HCT116 (cell line): Measurements from ENCODE around the gene TNIP1. TPM values are rescaled to one million over a fixed set of nuclear protein-coding genes. Genes with fewer than 3 reads are reported as not detected.

ENCODE experiments used
- ATAC-seq: fragments of 200-7000 bp; cut with Tn5 transposase; 2 replicates; pipeline ENCODE4 v1.9.1; 2020; ENCODE audit warnings: mild to moderate bottlenecking, moderate library complexity
- BruUV-seq: library from RNA; stranded (reverse); fragments of 400-500 nt; replicated peaks from 2 replicates; lab custom pipeline; 2021; lab: Mats Ljungman, UMichigan
- CTCF ChIA-PET: fragments of 300-600 bp; sonication (Branson Sonifier 250); formaldehyde crosslinking; loops from one replicate; lab custom pipeline; 2021; ENCODE audit warnings: antibody characterized with exemption; lab: Charles Lee
- POLR2A ChIA-PET: fragments of 300-600, 350-600 bp; sonication (Branson Sonifier 250); formaldehyde crosslinking; loops from one replicate; lab custom pipeline; 2021; ENCODE audit warnings: antibody characterized with exemption; lab: Charles Lee
- RAD21 ChIA-PET, 2 experiments: fragments of 300-600 bp; sonication (Branson Sonifier 250); formaldehyde crosslinking; loops; one replicate each; lab custom pipeline; 2023; ENCODE audit warnings: low total read pairs in 2 of 2; ENCODE audit not compliant: uncharacterized antibody in 2 of 2, unreplicated experiment in 2 of 2, low non-redundant PET in 1 of 2; lab: Charles Lee
- DNase-seq: peaks from one replicate; pipeline ENCODE4 v3.0.0-alpha.2; 2010; ENCODE audit warnings: low read depth, low spot score
- H2AFZ ChIP-seq: fragments of 200-600 bp; shearing (Covaris generic), sonication (generic); 2 replicates; pipeline ENCODE4 v1.6.1; 2017; ENCODE audit warnings: low read depth, mixed run types, mixed read lengths, antibody characterized with exemption, low read length; ENCODE audit not compliant: poor library complexity, severe bottlenecking
- H3K27ac ChIP-seq: 2 replicates; pipeline ENCODE4 v1.5.1; 2012; ENCODE audit warnings: low read depth, low read length
- H3K27me3 ChIP-seq: fragments of 200-600 bp; sonication (generic); 2 replicates; pipeline ENCODE4 v1.6.1; 2016; ENCODE audit warnings: mixed run types, low read length, mixed read lengths; ENCODE audit not compliant: insufficient read depth
- H3K36me3 ChIP-seq, 2 experiments: fragments of 200-500 bp in 1 of 2; fragments of 200-600 bp in 1 of 2; sonication (Bioruptor generic) in 1 of 2; sonication (generic) in 1 of 2; 2 replicates each; pipeline versions ENCODE4 v1.5.1 to v1.6.1; 2014 to 2016; ENCODE audit warnings: low read length in 2 of 2, inconsistent platforms in 1 of 2, mixed read lengths in 1 of 2, mixed run types in 1 of 2; ENCODE audit not compliant: insufficient read depth in 2 of 2, control insufficient read depth in 1 of 2
- H3K4me1 ChIP-seq, 2 experiments: fragments of 200-600 bp in 1 of 2; sonication (generic) in 1 of 2; 2 replicates each; pipeline versions ENCODE4 v1.5.1 to v1.6.1; 2012 to 2017; ENCODE audit warnings: low read length in 2 of 2, inconsistent platforms in 1 of 2, mild to moderate bottlenecking in 1 of 2, mixed read lengths in 1 of 2, mixed run types in 1 of 2, moderate library complexity in 1 of 2; ENCODE audit not compliant: insufficient read depth in 2 of 2, control insufficient read depth in 1 of 2
- H3K4me2 ChIP-seq: fragments of 200-600 bp; sonication (generic); 2 replicates; pipeline ENCODE4 v1.6.1; 2017; ENCODE audit warnings: mixed run types, low read length, mixed read lengths
- H3K4me3 ChIP-seq, 2 experiments: fragments of 200-600 bp in 1 of 2; sonication (generic) in 1 of 2; replicated peaks in 1 of 2; 2 replicates each; pipeline ENCODE4 v1.5.1; 2011 to 2016; ENCODE audit warnings: low read length in 2 of 2, control low read depth in 1 of 2, low read depth in 1 of 2, mild to moderate bottlenecking in 1 of 2, mixed read lengths in 1 of 2, mixed run types in 1 of 2
- H3K79me2 ChIP-seq: fragments of 200-600 bp; sonication (generic); 2 replicates; pipeline ENCODE4 v1.6.1; 2017; ENCODE audit warnings: mild to moderate bottlenecking, mixed run types, low read length, moderate library complexity, mixed read lengths; ENCODE audit not compliant: insufficient read depth
- H3K9ac ChIP-seq: fragments of 200-600 bp; sonication (generic); 2 replicates; pipeline ENCODE4 v1.6.1; 2016; ENCODE audit warnings: low read length, mixed read lengths
- H3K9me2 ChIP-seq: fragments of 200-600 bp; sonication (generic), shearing (Covaris generic); 2 replicates; pipeline ENCODE4 v1.6.1; 2017; ENCODE audit warnings: mixed run types, mild to moderate bottlenecking, moderate library complexity; ENCODE audit not compliant: insufficient read depth
- H3K9me3 ChIP-seq, 2 experiments: fragments of 200-500 bp in 1 of 2; fragments of 200-600 bp in 1 of 2; sonication (Bioruptor generic) in 1 of 2; sonication (generic) in 1 of 2; 2 replicates each; pipeline ENCODE4 v1.6.1; 2014 to 2017; ENCODE audit warnings: low read length in 2 of 2, mixed read lengths in 2 of 2, inconsistent platforms in 1 of 2, low read depth in 1 of 2, mild to moderate bottlenecking in 1 of 2, mixed run types in 1 of 2, moderate library complexity in 1 of 2; ENCODE audit not compliant: control insufficient read depth in 1 of 2, insufficient read depth in 1 of 2
- H4K20me1 ChIP-seq: fragments of 200-600 bp; sonication (generic), shearing (Covaris generic); 2 replicates; pipeline ENCODE4 v1.6.1; 2017; ENCODE audit warnings: mixed run types, mild to moderate bottlenecking, moderate library complexity; ENCODE audit not compliant: insufficient read depth
- CBX3 ChIP-seq: IDR thresholded peaks from 2 replicates; pipeline ENCODE4 v1.6.1; 2012; ENCODE audit warnings: low read depth
- CEBPB ChIP-seq: IDR thresholded peaks from 2 replicates; pipeline ENCODE4 v1.6.1; 2012; ENCODE audit warnings: low read depth
- CTCF ChIP-seq, 3 experiments: fragments of 200-600 bp in 1 of 3; sonication (generic) in 1 of 3; IDR thresholded peaks in 2 of 3; conservative IDR thresholded peaks in 1 of 3; 2 replicates each; pipeline ENCODE4 v1.5.1; 2012 to 2017; ENCODE audit warnings: low read depth in 2 of 3, low read length in 2 of 3, antibody characterized with exemption in 1 of 3, borderline replicate concordance in 1 of 3, control low read depth in 1 of 3, mild to moderate bottlenecking in 1 of 3, mixed read lengths in 1 of 3, mixed run types in 1 of 3, moderate library complexity in 1 of 3; ENCODE audit not compliant: insufficient read depth in 1 of 3
- EGR1 ChIP-seq: IDR thresholded peaks from 2 replicates; pipeline ENCODE4 v1.6.1; 2012; ENCODE audit warnings: low read depth
- ELF1 ChIP-seq: IDR thresholded peaks from 2 replicates; pipeline ENCODE4 v1.6.1; 2012; ENCODE audit warnings: low read depth, borderline replicate concordance
- EZH2 ChIP-seq: fragments of 200-600 bp; sonication (generic); IDR thresholded peaks from 2 replicates; pipeline ENCODE4 v1.6.1; 2017; ENCODE audit warnings: antibody characterized with exemption, mixed run types
- EZH2phosphoT487 ChIP-seq: fragments of 200-600 bp; IDR thresholded peaks from 2 replicates; pipeline ENCODE4 v1.6.1; 2018; ENCODE audit warnings: antibody characterized with exemption, borderline replicate concordance
- FOSL1 ChIP-seq: IDR thresholded peaks from 2 replicates; pipeline ENCODE4 v1.6.1; 2012; ENCODE audit warnings: low read depth
- JUND ChIP-seq: IDR thresholded peaks from 2 replicates; pipeline ENCODE4 v1.6.1; 2012
- MAX ChIP-seq: IDR thresholded peaks from 2 replicates; pipeline ENCODE4 v1.6.1; 2012
- POLR2AphosphoS5 ChIP-seq: IDR thresholded peaks from 2 replicates; pipeline ENCODE4 v1.6.1; 2011; ENCODE audit warnings: mild to moderate bottlenecking, low read depth, low read length, moderate library complexity
- RAD21 ChIP-seq: IDR thresholded peaks from 2 replicates; pipeline ENCODE4 v1.6.1; 2012; ENCODE audit warnings: low read depth, mild to moderate bottlenecking
- REST ChIP-seq: IDR thresholded peaks from 2 replicates; pipeline ENCODE4 v1.6.1; 2012; ENCODE audit warnings: low read depth
- SP1 ChIP-seq: IDR thresholded peaks from 2 replicates; pipeline ENCODE4 v1.6.1; 2012; ENCODE audit warnings: low read depth
- SRF ChIP-seq: IDR thresholded peaks from 2 replicates; pipeline ENCODE4 v1.6.1; 2012; ENCODE audit warnings: low read depth
- TCF7L2 ChIP-seq: IDR thresholded peaks from 2 replicates; pipeline ENCODE4 v1.7.0; 2011; ENCODE audit warnings: borderline replicate concordance, inconsistent platforms; ENCODE audit not compliant: insufficient read depth, insufficient read length; ENCODE audit errors: extremely low read depth
- YY1 ChIP-seq: IDR thresholded peaks from 2 replicates; pipeline ENCODE4 v1.6.1; 2011; ENCODE audit warnings: low read length, low read depth, moderate library complexity, mild to moderate bottlenecking; ENCODE audit not compliant: insufficient replicate concordance; ENCODE audit errors: extremely low read depth
- ZBTB33 ChIP-seq: IDR thresholded peaks from 2 replicates; pipeline ENCODE4 v1.6.1; 2011; ENCODE audit warnings: mild to moderate bottlenecking, low read length, moderate library complexity; ENCODE audit not compliant: insufficient replicate concordance; ENCODE audit errors: extremely low read depth
- ZFX ChIP-seq: fragments of 450-650 bp; IDR thresholded peaks from 2 replicates; pipeline ENCODE4 v1.6.1; 2017
- ZNF274 ChIP-seq: fragments of 200-500 bp; sonication (Bioruptor generic); IDR thresholded peaks from 2 replicates; pipeline ENCODE4 v1.6.1; 2014; ENCODE audit warnings: mild to moderate bottlenecking, low read depth, low read length, inconsistent platforms
- intact Hi-C: fragments of 100-400 bp; cut with micrococcal nuclease; formaldehyde crosslinking; loops from 2 replicates; pipeline ENCODE4 v1.10.0; 2022
- total RNA-seq: library from RNA; stranded (reverse); gene quantifications from one replicate; pipeline ENCODE4 v1.2.1, GENCODE V29; 2021; ENCODE audit not compliant: unreplicated experiment

TNIP1 gene
- total RNA-seq, 1 experiment from 2014 or later, result 46.0 TPM

- BruUV-seq, result no TSS peak
- intact Hi-C loops, result no loop called here
- H3K4me2 ChIP-seq, result no peak overlapping the region
Measured at GRCh38 chr5:151096001-151096373, 15.2 kb upstream of the TNIP1 start.

More at GRCh38 chr5:151096001-151096373, 15.2 kb upstream of the TNIP1 start:
- Histone ChIP-seq H3K36me3 (no peaks in the 10 kb centered on the region), H3K4me1 (peaks cover 0 to 36% of the 10 kb centered on the region in 2 experiments; a peak in 2 of 4 replicates), H3K27ac (no peak overlapping the region), H2AFZ (no peak overlapping the region), H3K9ac (no peak overlapping the region), H3K9me3 (no peaks in the 10 kb centered on the region), H3K79me2 (no peaks in the 10 kb centered on the region), H3K27me3 (no peaks in the 10 kb centered on the region), H4K20me1 (no peaks in the 10 kb centered on the region), H3K4me3 (no peak overlapping the region), H3K9me2 (no peaks in the 10 kb centered on the region)
- TF ChIP-seq POLR2AphosphoS5 (no peak), MAX (no peak), ELF1 (no peak), ZBTB33 (no peak), RAD21 (no peak), EGR1 (no peak), EZH2phosphoT487 (no peak), REST (no peak), CTCF (IDR thresholded peaks at IDR 0.05 in 2 of 3, conservative IDR thresholded peaks at IDR 0.05 in 1 of 3; ENCODE audit: borderline replicate concordance in 1 of 3, insufficient read depth in 1 of 3, low read depth in 2 of 3, low read length in 2 of 3) (no peak), ZNF274 (no peak), CBX3 (no peak), ZFX (no peak), SP1 (no peak), YY1 (no peak), CEBPB (no peak), SRF (no peak), TCF7L2 (no peak), EZH2 (no peak), JUND (no peak), FOSL1 (no peak)
- DNase-seq (no peak), ATAC-seq (no peak; the same call in 1 of the 2 replicates)
- ChIA-PET RAD21 (no interaction called here), CTCF (no interaction called here), POLR2A (no interaction called here)
